Activated T-cell treated with anti-CD3 and anti-CD28 coated beads for 4 hours (primary cell): ENCODE data around the gene OOEP.
"Not testable (repeated sequence)": the region's sequence is repeated elsewhere in the genome, so short reads cannot be mapped to it uniquely, and the experiment has no call there.

ENCODE experiments used
- DNase-seq: peaks from one replicate; pipeline ENCODE4 v3.0.0-alpha.2; 2020

The OOEP gene

DNA sequence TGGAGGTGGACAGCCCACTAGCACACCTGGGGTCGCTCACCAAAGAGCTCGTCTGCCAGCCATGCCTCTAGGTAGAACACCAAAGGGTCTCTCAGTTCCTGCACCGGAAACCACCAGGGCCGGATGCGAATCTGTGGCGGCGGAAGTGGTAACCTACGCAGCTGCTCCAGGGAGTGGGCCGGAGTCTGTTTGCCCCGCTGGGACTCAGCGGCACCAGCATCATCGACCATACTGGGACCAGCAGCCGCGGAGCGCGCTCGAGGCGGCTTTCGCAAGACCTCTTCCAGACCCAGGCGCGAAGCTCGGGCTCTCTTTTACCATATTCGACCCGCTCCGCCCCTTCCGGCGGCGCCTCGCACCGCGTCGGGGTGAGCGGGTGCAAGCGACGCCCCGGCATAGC is at the start of gene OOEP:
Gene OOEP (minus strand): TSS at position 335 of the 400 bp plus-strand sequence. CDS start 105 bp downstream, at position 230.
- no peak for DNase-seq

DNA sequence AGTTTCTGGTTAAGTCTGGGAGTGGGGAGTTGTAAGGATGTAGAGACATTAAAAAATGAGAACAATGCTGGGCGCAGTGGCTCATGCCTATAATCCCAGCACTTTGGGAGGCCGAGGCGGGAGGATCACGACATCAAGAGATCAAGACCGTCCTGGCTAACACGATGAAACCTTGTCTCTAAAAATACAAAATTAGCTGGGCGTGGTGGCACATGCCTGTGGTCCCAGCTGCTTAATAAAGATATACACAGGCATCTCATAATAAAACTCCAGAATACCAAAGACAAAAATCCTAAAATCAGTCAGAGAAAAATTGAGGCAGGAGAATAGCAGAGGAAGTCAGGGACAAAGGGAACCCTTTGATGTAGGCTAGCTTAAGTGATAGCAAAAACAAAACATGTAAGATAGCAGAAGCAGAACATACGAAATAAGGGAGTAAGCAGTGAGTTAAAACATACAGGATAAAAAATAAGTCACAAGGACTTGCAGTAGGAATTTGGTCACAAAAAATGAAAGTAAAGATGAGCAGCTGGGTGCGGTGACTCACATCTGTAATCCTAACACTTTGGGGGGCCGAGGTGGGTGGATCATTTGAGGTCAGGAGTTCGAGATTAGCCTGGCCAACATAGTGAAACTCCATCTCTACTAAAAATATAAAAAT is 48.5 kb upstream of the OOEP start:
- no peak for DNase-seq

DNA sequence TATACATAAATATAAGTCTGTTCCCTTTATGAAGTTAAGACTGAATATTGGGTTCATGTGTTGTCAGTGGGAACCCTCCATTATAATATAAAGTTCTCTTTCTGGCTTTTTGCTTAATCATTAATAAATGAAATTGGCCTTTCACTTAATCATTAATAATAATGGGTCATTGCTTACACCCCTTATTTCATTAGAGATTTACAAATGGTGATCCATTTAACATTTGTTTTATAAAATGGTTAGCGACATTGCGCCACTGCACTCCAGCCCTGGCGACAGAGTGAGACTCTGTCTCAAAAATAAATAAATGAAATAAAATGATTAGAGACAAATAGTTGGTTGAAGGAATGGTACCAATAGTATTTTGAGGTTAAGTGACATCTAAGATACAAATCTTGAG is 43.4 kb upstream of the OOEP start:
- DNase-seq, result no peak

DNA sequence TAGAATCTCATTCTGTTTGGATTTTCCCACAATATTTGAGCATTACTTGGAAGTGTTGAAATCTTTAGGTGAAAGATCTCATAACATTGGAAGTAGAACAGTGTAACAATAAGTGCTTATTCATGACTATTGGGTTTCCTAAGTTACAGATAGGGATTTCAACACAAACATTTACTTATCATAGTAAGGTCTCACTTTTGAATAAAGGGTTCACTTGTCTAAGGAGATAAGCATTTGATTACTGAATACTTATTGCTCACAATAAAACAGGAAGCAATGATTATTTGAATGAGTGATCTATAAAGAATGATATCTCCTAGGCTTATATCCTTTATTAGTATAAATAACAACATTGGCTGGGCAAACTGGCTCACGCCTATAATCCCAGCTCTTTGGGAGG is 39.7 kb upstream of the OOEP start:
- no peak for DNase-seq

DNA sequence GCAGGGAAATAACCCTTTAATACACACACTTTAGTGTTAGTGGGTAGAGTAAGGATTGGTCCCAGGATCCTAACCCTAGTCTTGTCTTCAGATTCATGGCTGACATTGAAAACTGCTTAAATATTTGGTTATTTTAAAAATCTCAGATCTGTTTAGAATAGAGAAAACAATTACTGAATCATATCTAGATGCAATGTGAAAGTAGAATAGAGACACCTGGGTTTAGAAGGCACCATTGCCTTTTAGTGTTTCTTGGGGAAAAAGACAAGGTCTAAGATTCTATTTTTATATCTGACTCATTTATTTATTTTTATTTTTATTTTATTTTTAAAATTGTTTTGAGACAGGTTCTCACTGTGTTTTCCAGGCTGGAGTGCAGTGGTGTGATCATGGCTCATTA is 31.0 kb upstream of the OOEP start:
- DNase-seq, result no peak

DNA sequence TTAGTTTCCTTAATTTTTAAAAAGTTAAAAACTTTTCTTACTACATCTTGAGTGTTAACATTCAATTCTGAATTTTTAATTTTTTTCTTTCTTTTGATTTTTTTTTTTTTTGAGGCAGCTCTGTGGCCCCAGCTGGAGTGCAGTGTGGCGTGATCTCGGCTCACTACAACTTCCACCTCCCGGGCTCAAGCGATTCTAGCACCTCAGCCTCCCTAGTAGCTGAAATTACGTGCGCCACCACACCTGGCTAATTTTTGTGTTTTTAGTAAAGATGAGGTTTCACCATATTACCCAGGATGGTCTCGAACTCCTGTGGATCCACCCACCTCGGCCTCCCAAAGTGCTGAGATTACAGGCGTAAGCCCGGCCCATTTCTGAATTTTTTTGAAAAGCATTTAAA is 26.2 kb upstream of the OOEP start:
- DNase-seq, result no peak

DNA sequence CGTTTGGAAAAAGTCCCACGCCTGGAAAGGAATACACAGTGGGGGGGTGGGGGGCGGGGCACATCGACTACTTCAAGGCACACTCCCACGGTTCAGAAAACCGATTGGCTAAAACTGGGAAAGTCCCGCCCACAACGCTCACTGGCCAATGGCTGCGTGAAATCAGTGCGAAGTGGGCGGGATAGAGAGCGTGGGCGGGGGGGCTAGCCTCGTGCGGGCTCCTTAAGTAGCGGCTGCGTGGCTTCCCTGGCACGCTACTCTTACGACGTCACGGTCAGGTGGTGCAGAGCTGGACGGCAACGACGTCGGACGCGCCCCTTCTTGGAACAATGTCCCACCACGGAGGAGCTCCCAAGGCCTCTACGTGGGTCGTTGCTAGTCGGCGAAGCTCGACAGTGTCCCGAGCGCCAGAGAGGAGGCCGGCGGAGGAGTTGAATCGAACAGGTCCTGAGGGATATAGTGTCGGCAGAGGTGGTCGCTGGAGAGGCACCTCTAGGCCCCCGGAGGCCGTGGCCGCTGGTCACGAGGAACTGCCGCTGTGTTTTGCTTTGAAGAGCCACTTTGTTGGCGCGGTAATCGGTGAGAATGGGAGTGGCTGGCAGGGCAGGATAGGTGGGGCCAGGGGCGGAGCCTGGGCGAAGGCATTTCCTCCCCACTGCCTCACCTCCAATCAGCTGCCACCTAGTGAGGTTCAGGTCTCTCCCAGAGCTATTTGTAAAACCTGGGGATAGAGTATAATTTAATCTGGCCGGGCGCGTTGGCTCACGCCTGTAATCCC is 25.1 kb upstream of the OOEP start, which contains the start of gene DDX43:
Gene DDX43 (plus strand): TSS at position 252 of the 778 bp plus-strand sequence. CDS start 78 bp downstream, at position 330.
- DNase-seq, result peak; percentile 23

DNA sequence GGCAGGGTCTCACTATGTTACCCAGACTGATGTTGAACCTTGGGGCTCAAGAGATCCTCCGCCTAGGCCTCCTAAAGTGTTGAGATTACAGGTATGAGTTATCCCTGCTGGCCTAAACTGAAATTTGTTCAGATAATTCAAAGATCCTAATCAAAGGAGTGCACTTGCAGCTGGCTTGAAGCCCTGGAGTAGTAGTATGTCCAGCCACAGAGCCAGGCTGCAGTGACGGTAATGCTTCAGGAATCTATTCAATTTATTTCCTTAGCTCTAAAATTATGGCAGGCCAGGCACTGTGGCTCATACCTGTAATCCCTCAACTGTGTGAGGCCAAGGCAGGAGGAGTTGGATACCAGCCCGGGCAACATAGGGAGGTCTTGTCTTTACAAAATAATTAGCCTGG is 23.6 kb upstream of the OOEP start:
- DNase-seq, result no peak

DNA sequence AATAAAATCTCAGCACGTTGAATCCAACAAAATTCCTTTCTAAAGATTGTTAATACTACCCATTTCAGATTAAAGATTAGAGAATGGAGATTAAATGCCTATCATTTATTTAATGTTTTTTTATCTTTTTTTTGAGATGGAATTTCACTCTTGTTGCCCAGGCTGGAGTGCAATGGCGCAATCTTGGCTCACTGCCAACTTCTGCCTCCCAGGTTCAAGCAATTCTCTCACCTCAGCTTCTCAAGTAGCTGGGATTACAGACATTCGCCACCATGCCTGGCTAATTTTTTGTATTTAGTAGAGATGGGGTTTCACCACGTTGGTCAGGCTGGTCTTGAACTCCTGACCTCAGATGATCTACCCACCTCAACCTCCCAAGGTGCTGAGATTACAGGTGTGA is 22.5 kb upstream of the OOEP start:
- DNase-seq, result not testable (repeated sequence)

DNA sequence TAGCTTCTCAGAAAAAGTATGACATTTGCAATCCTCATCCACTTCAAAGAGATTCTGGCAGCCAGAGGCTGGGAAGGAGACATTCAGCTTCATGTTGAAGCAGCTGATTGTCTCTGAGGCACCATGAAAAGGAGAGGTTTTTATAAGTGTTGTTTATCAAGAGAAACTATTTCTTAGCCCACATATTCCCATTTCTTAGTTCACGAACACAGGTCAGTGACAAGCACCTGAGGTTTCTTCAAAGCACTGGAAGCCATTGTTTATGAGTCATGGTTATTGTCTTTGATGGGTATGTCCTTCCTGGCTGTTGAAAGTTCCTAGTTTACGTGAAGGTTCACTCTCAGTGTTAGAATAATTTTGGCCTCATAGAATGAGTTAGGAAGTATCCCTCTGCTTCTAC is 22.0 kb upstream of the OOEP start:
- no peak for DNase-seq

DNA sequence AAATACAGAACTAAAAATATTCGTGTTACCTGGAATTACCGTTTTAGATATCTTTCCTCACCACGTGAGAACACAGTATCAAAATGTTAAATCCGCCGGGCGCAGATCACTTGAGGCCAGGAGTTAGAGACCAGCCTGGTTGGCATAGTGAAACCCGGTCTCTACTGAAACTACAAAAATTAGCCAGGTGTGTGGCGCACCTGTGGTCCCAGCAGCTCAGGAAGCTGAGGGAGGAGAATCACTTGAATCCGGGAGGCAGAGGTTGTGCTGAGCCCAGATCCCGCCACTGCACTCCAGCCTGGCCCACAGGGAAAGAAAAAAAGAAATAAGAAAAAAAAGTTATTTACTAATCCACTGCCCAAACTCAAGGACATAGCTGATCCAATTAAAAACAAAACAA is 20.2 kb upstream of the OOEP start:
- DNase-seq, result no peak

DNA sequence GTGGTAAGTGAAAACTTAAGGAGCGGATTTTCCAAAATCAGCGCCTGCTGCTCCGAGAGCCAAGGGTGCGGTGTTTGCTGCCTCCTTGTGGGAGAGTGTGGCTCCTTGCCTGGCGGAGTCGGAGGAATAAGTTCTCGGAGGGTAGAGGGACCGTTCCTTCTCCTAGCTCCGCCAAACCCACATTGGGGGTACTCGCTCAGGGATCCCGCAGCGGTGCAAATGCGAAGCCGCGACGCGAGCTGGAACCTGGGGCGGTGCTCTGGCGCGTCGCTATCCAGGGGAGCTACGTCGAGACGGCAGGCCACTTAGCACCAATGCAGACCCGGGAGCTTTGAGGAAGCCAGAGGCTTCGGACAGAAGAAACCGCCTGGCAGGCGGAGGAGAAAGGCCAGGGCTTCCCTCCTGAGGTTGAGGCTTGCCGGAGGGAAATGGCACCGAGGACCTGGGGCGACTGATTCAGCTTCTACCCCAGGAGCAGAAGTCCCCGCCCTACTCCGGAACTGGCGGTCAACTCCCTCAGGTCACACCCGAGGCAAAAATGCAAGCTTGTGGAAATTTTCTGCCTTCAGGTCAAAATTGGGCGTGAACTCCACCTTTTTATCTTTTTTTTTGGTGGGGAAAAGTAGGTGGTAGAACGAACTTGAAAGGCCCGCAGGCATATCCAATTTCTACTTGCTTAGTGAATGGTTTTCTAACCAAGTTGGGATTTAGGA is 19.3 kb upstream of the OOEP start:
- peak; percentile 37 for DNase-seq

DNA sequence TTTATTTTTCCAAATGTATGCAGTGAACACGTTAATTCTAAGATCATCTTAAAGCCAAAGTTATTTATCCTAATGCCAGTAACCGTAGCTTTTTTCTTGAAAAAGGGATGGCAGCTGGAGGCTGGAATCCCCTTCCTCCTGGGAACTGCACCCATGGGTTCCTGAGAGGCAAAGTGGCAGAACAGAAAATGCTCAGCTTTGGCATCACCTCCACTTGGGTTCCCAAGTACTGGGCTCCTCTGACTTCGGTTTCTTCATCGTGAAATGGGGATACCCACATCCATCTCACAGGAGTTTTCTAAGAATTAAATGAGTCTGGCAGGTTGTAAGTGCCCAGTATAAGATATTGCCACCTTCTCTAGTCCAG is 18.7 kb upstream of the OOEP start:
- DNase-seq, result no peak

DNA sequence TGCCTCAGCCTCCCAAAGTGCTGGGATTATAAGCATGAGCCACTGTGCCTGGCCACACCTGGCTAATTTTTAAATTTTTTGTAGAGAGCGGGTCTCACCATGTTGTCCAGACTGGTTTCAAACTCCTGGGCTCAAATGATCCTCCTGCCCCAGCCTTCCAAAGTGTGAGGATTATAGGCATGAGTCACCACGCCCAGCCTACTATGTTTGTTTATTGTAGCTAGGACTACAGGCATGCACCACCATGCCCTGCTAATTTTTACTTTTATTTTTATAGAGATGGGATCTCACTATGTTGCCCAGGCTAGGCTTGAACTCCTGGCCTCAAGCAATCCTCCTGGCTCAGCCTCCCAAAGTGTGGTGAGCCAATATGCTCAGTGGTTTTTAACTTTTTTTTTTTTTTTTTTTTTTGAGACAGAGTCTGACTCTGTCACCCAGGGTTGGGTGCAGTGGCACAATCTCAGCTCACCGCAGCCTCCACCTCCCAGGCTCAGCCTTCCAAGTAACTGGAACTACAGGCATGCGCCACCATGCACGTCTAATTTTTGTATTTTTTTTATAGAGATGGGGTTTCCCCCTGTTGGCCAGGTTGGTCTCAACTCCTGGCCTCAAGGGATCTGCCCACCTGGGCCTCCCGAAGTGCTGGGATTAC is 12.9 kb upstream of the OOEP start:
- DNase-seq, result no peak

DNA sequence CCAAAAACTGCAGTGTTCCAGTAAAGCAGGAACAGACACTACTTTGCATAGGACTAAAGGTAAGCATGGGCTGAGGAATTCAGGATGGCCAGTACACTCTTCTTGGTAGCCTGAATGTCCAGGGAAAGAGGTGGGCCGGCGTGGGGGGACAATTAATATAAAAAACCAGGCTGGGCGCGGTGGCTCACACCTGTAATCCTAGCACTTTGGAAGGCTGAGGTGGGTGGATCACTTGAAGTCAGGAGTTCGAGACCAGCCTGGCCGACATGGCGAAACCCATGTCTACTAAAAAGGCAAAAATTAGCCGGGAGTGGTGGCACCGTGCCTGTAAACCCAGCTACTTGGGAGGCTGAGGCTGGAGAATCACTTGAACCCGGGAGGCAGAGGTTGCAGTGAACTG is 11.8 kb upstream of the OOEP start:
- not testable (repeated sequence) for DNase-seq

DNA sequence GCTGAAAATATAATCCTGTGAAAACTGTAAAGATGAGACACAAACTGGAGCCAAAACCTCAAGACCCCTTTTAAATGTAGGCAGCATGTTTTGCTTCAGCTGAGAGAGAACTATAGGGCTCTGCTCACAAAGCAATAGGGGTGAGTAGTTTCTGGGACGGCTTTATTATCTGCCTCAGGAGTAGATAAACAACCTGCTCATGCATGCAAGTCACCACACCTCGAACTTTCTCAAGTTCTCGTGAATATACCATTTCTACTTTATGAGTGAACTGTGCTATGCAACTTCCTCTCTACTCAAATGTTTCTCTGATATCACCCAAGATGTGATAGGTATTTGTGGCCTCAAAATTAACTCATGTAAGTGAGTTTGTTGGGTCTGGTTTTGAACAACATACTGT is 7.5 kb upstream of the OOEP start:
- DNase-seq, result no peak

DNA sequence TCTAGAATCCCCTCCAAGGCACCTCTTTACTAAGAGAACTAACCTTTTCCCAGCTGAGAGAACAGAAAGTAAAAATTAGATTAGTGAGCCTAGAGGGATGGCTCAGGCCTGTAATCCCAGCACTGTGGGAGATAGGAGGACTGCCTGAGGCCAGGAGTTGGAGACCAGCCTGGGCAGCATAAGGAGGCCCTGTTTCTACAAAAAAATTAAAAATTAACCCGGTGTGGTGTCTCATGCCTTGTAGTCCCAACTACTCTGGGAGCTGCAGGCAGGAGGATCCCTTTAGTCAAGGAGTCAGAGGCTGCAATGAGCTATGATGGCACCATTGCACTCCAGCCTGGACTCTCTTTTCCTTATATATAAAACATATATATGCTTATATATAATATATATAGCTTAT is 5.5 kb upstream of the OOEP start:
- no peak for DNase-seq

DNA sequence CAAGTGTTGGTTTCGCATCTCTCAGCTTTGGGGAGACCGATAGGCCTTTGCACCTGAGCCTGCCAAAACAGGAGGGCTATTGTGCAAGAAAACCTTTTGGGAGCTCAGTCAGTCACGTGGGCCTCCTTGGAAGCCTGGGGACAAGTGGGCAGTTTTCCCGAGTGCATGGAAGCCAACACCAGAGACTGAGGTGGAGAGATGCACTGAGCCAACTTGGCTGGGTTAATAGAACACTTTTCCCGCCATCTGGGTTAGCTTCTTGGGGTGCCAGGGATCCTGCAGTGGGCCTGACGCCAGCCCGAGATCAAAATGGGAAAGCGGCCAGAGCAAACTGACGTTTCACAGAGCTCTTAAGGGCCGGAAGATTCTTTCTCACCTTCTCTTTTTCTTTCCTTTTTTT is 2.8 kb upstream of the OOEP start:
- DNase-seq, result no peak

DNA sequence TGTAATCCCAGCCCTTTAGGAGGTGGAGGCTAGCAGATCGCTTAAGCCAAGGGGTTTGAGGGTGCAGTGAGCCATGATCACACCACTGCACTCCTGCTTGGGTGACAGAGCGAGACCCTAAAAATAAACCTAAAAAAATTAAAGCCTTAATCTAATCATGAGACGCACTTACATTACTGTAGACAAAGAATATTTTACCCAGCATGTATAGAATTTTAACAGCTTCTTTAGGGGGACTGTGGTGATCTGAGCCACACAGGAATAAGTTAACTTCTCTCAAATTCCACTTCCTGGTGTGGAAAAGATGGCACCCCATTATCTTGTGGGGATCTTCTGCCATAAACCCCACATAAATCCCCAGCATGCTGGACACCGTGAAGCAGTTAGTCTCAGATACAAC is 2.3 kb upstream of the OOEP start:
- no peak for DNase-seq

DNA sequence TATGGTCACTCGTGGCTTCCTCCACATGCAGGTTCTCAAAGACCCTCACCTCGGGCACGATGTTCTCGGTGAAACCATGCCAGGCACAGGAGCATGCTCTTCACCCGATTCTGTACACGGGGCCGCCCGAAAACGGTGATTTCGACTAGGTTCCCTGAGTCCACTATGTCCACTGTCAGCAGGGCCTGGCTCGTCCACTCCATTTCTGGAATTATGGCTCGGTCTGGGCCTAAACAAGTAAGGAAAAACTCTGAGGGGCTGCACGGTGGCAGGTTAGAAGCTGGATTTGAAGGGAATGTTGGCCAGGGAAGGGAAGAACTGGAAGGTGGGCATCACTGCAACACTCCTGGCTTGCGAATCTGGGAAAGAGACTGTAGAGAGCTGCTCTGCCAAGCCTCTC is 540 bp downstream of the OOEP start:
- no peak for DNase-seq

DNA sequence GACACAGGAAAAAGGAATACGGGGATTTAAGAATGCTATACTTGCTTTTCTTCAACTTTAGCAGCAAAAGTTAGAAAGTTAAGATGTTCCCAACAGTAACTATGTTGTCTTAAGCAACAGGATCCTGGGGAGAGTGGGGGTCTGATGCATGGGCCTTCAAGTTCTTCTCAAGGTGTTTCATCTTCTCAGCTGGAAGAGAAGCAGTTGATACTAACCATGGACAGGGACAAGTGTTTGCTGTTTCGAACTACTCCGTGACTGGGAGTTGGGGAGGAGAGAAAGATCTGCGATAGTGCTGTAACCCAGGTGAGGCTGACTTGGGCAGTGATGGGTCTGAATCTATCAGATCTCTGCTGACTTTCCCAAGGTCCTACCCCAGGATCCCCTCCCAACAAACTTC is 1.0 kb downstream of the OOEP start:
- DNase-seq, result no peak

DNA sequence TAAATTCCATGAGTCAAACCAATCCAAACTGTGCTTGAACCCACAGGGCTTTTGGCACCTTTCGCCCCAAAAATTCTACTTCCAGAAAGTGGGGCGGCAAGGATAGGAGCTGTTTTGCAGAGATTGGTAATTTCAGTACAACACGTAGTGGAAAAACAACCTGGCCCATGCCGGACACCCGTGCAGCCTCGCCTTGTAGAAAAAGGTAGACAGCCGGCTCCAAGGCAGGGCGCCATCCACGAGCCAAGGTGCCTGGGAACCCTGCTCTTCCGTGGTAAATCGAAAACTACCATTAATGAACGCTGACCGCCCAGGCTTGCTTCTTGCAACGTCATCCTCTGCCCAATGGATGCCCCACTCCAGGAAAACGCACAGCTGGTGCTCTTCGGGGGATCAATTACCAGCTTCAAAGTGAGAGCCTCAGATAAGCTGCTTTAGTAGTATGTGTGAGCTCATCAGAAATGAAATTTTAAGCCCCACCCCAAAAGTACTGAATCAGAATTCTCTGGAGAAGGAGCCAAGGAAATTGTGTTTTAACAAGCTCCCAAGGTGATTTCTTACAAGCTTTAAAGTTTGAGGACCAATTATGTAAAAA is 1.8 kb downstream of the OOEP start:
- DNase-seq, result no peak

DNA sequence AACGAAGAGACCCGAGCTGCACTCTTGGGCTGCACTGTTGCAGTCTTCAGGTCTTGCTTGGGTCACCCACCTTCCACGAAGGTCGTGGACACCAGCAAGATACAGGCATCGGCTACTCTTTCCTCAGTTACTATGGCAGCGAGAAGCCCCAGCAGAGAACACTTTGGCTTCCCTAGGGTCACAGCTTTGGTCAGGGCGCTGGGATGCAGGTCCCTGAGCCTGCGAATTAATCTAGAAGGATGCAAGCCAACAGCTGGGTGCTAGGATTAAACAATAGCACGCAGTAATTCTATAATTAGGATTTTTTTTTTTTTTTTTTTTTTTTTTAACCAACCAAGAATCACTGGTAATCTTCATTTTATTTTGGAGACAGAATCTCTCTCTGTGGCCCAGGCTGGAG is 5.1 kb downstream of the OOEP start:
- DNase-seq, result no peak
